ENCODE data around the gene MRPL2. TPM values are rescaled to one million over a fixed set of nuclear protein-coding genes. Genes with fewer than 3 reads are reported as not detected.
A peak's percentile ranks its signal among the peaks of the same experiment; 100 is the strongest.

MRPL2 gene
- total and polyA plus RNA-seq, 2 of the 8 experiments (the other 6 are each of a cell fraction or from before 2014, with no cell fraction given) = 58.7 to 99.9 TPM

- Histone ChIP-seq H3K23ac (ENCODE audit: insufficient read length) (no peak overlapping the region), H3K4me3 (ENCODE audit: extremely low read depth in 1 of 4, insufficient read depth in 2 of 4, low read depth in 3 of 4, low read length in 4 of 4) (peak overlapping the region; percentile 84 to 95 (median 94)), H4K91ac (replicated peaks; ENCODE audit: insufficient read length, low read length) (no peak overlapping the region), H3K4me1 (replicated peaks in 1 of 4; ENCODE audit: control insufficient read depth in 3 of 4, insufficient read depth in 4 of 4, low read length in 3 of 4) (peaks cover 6 to 17% (median 10%) of the 10 kb centered on the region in 4 experiments; a peak in 6 of 7 replicates), H3K27ac (ENCODE audit: low read depth, low read length) (peak overlapping the region; percentile 77; the same call in 1 of the 2 replicates), H3K4ac (replicated peaks; ENCODE audit: insufficient read length, low read depth, low read length) (no peak overlapping the region), H2AK5ac (ENCODE audit: low read depth, low read length) (no peak overlapping the region), H3K14ac (ENCODE audit: insufficient read length) (no peak overlapping the region), H3K79me2 (ENCODE audit: control insufficient read depth in 1 of 2, insufficient read depth in 2 of 2, low read length in 2 of 2) (peaks cover 12 to 49% of the 10 kb centered on the region in 2 experiments), H3K18ac (ENCODE audit: extremely low read depth, low read length) (peak overlapping the region; percentile 71), H2AFZ (ENCODE audit: low read length) (no peak overlapping the region), H4K20me1 (replicated peaks in 1 of 2; ENCODE audit: control insufficient read depth in 1 of 2, insufficient read depth in 2 of 2, low read length in 2 of 2) (peaks cover 10 to 14% of the 10 kb centered on the region in 2 experiments), H3K79me1 (ENCODE audit: low read depth, low read length) (peaks cover 9% of the 10 kb centered on the region), H2BK20ac (ENCODE audit: low read length) (no peak overlapping the region), H3K9me3 (ENCODE audit: insufficient read depth in 2 of 2, low read depth in 1 of 2, low read length in 1 of 2) (no peaks in the 10 kb centered on the region), H4K5ac (ENCODE audit: insufficient read length, low read depth, low read length) (peak overlapping the region; percentile 42), H4K8ac (ENCODE audit: extremely low read depth, insufficient read depth, low read length) (peak overlapping the region; percentile 69), H2BK15ac (ENCODE audit: low read length) (no peak overlapping the region), H3K27me3 (replicated peaks in 1 of 4; ENCODE audit: control insufficient read depth in 3 of 4, extremely low read depth in 1 of 4, insufficient read depth in 3 of 4, low read length in 3 of 4) (0 out of 7 replicates have a peak, but pooled peaks cover 0 to 2% (median 0%) of the 10 kb centered on the region in 4 experiments), H2BK12ac (ENCODE audit: low read depth, low read length) (no peak overlapping the region), H3K36me3 (ENCODE audit: control insufficient read depth in 2 of 4, insufficient read depth in 4 of 4, low read length in 3 of 4) (peaks cover 0 to 2% (median 0%) of the 10 kb centered on the region in 4 experiments; a peak in 2 of 8 replicates), H3K4me2 (ENCODE audit: insufficient read depth in 1 of 2, low read depth in 2 of 2, low read length in 2 of 2) (peak overlapping the region; percentile 68 to 72), H2BK120ac (replicated peaks; ENCODE audit: low read depth, low read length) (no peak overlapping the region), H3K56ac (replicated peaks; ENCODE audit: insufficient read length, low read depth, low read length) (peak overlapping the region; percentile 81), H3K23me2 (ENCODE audit: low read depth, low read length) (peaks cover 10% of the 10 kb centered on the region; the same call in 1 of the 2 replicates), H2BK5ac (ENCODE audit: low read depth, low read length) (peak overlapping the region; percentile 16; the same call in 1 of the 2 replicates), H3K9ac (replicated peaks in 1 of 4; ENCODE audit: extremely low read depth in 1 of 4, low read depth in 3 of 4, low read length in 3 of 4) (peak overlapping the region; percentile 72 to 88 (median 81))
- ChIA-PET POLR2A (ENCODE audit: partially characterized antibody) (interaction anchor here (0.6 to 5.0 kb wide), 33 partner anchors 9 to 380 kb away, joined by 3 to 43 read pairs (median 5); partner anchors contain the start of genes CNPY3, CUL7, CUL9 and KLC4), CTCF (ENCODE audit: partially characterized antibody) (interaction anchor here (0.6 to 4.8 kb wide), 14 partner anchors 9 to 260 kb away, joined by 3 to 40 read pairs (median 6); partner anchors contain the start of genes KLHDC3 and MEA1)
- peak in 1 of 2 experiments; percentile 82 for DNase-seq (ENCODE audit: low read depth in 1 of 2, low spot score in 2 of 2)
- no peak for FAIRE-seq
- 2% methylated on average over 65 of the region's 72 CpGs; no CpG with 5 or more reads in 1 of the 2 experiments for WGBS, 2 experiments (ENCODE audit: extremely low coverage in 1 of 2, insufficient coverage in 1 of 2, insufficient read length in 1 of 2, insufficient replicate concordance in 2 of 2, low coverage in 1 of 2, low lambda C conversion rate in 2 of 2, missing lambda C conversion rate in 1 of 2)
- TF ChIP-seq TBP (IDR thresholded peaks at IDR 0.05; ENCODE audit: low read depth, low read length) (peak; percentile 64), CHD2 (IDR thresholded peaks at IDR 0.05; ENCODE audit: low read length) (peak; percentile 49; the same call in 1 of the 2 replicates), NRF1 (IDR thresholded peaks at IDR 0.05; ENCODE audit: low read depth, low read length) (no peak), GTF2F1 (IDR thresholded peaks at IDR 0.05; ENCODE audit: borderline replicate concordance, low read depth, low read length) (no peak), EGR1 (IDR thresholded peaks at IDR 0.05; ENCODE audit: borderline replicate concordance, low read depth, low read length) (peak; percentile 42; the same call in 1 of the 2 replicates), ASH2L (IDR thresholded peaks at IDR 0.05; ENCODE audit: low read length) (peak; percentile 55), RAD21 (IDR thresholded peaks at IDR 0.05 in 1 of 2, conservative IDR thresholded peaks at IDR 0.05 in 1 of 2; ENCODE audit: low read depth in 2 of 2, low read length in 2 of 2) (peak in 1 of 2 experiments; percentile 35; a peak in 3 of 4 replicates), TEAD4 (IDR thresholded peaks at IDR 0.05; ENCODE audit: low read depth, low read length) (no peak), RFX5 (IDR thresholded peaks at IDR 0.05; ENCODE audit: borderline replicate concordance, low read depth, low read length) (peak; percentile 49; the same call in 1 of the 2 replicates), BACH1 (IDR thresholded peaks at IDR 0.05; ENCODE audit: low read length) (no peak)
These were observed 17.5 kb upstream of the MRPL2 start for GRCh38 chr6:43076464-43077332.
